Astrocyte (in vitro differentiated cells and primary cell): ENCODE results near the gene MED13L.

Source experiments
- EZH2 ChIP-seq: IDR thresholded peaks from 2 replicates; pipeline ENCODE4 v1.6.1; 2012; ENCODE audit warnings: mild to moderate bottlenecking, low read length, inconsistent platforms; ENCODE audit not compliant: insufficient read depth
- TF ChIP-seq, protein P1 (sequence below): IDR thresholded peaks from 2 replicates; pipeline ENCODE4 v1.5.1; 2011; ENCODE audit warnings: low read depth, mild to moderate bottlenecking, inconsistent platforms, low read length, moderate library complexity; ENCODE audit not compliant: insufficient read depth

GRCh38 chr12:116308647-116309046 lies 31.2 kb upstream of the MED13L start:
- TF ChIP-seq, protein P1, sequence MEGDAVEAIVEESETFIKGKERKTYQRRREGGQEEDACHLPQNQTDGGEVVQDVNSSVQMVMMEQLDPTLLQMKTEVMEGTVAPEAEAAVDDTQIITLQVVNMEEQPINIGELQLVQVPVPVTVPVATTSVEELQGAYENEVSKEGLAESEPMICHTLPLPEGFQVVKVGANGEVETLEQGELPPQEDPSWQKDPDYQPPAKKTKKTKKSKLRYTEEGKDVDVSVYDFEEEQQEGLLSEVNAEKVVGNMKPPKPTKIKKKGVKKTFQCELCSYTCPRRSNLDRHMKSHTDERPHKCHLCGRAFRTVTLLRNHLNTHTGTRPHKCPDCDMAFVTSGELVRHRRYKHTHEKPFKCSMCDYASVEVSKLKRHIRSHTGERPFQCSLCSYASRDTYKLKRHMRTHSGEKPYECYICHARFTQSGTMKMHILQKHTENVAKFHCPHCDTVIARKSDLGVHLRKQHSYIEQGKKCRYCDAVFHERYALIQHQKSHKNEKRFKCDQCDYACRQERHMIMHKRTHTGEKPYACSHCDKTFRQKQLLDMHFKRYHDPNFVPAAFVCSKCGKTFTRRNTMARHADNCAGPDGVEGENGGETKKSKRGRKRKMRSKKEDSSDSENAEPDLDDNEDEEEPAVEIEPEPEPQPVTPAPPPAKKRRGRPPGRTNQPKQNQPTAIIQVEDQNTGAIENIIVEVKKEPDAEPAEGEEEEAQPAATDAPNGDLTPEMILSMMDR, result no peak
- no peak for TF ChIP-seq EZH2
